Loucy (cell line): ENCODE measurements around the gene WDR37.

Source experiments
- H2AFZ ChIP-seq: fragments of 200-600 bp; sonication (generic); 2 replicates; pipeline ENCODE4 v1.6.0; 2016; ENCODE audit warnings: antibody characterized with exemption, mild to moderate bottlenecking, low read length, moderate library complexity
- H3F3A ChIP-seq: fragments of 200-600 bp; 2 replicates; pipeline ENCODE4 v1.6.0; 2016; ENCODE audit warnings: antibody characterized with exemption, low read depth, mild to moderate bottlenecking
- H3K27me3 ChIP-seq: fragments of 200-600 bp; sonication (generic); 2 replicates; pipeline ENCODE4 v1.6.1; 2014; ENCODE audit warnings: low read length, mild to moderate bottlenecking; ENCODE audit not compliant: insufficient read depth, poor library complexity, severe bottlenecking
- H3K36me3 ChIP-seq: fragments of 200-600 bp; sonication (generic); 2 replicates; pipeline ENCODE4 v1.6.1; 2016; ENCODE audit warnings: low read length; ENCODE audit not compliant: insufficient read depth
- H3K4me1 ChIP-seq: fragments of 200-600 bp; sonication (generic); 2 replicates; pipeline ENCODE4 v1.5.1; 2014; ENCODE audit warnings: low read length, mild to moderate bottlenecking; ENCODE audit not compliant: insufficient read depth, poor library complexity, severe bottlenecking
- H3K4me2 ChIP-seq: fragments of 200-600 bp; sonication (generic); 2 replicates; pipeline ENCODE4 v1.6.0; 2014; ENCODE audit warnings: antibody characterized with exemption, low read length, low read depth, mild to moderate bottlenecking; ENCODE audit not compliant: poor library complexity, severe bottlenecking
- H3K4me3 ChIP-seq: fragments of 200-600 bp; sonication (generic); 2 replicates; pipeline ENCODE4 v1.5.1; 2014; ENCODE audit warnings: low read length, mild to moderate bottlenecking, mixed read lengths; ENCODE audit not compliant: poor library complexity, severe bottlenecking
- H3K79me2 ChIP-seq: fragments of 200-600 bp; sonication (generic); 2 replicates; pipeline ENCODE4 v1.6.1; 2014; ENCODE audit warnings: low read length; ENCODE audit not compliant: insufficient read depth
- H3K9ac ChIP-seq: fragments of 200-600 bp; sonication (generic); 2 replicates; pipeline ENCODE4 v1.6.0; 2014; ENCODE audit warnings: mild to moderate bottlenecking, low read depth, low read length, moderate library complexity; ENCODE audit not compliant: poor library complexity, severe bottlenecking
- H3K9me2 ChIP-seq: fragments of 200-600 bp; sonication (generic); replicated peaks from 2 replicates; pipeline ENCODE4 v1.6.1; 2016; ENCODE audit warnings: low read depth, low read length, mixed read lengths
- H3K9me3 ChIP-seq: fragments of 200-600 bp; sonication (generic); 2 replicates; pipeline ENCODE4 v1.6.1; 2014; ENCODE audit warnings: mild to moderate bottlenecking, antibody characterized with exemption, low read length, low read depth; ENCODE audit not compliant: insufficient read depth
- H4K20me1 ChIP-seq: fragments of 200-600 bp; sonication (generic); 2 replicates; pipeline ENCODE4 v1.6.0; 2014; ENCODE audit warnings: antibody characterized with exemption, low read length, mild to moderate bottlenecking; ENCODE audit not compliant: insufficient read depth, poor library complexity, severe bottlenecking
- EZH2phosphoT487 ChIP-seq: fragments of 200-600 bp; IDR thresholded peaks from 2 replicates; pipeline ENCODE4 v1.6.1; 2018; ENCODE audit warnings: antibody characterized with exemption, mild to moderate bottlenecking, moderate library complexity, borderline replicate concordance
- TF ChIP-seq, protein P1 (sequence below): fragments of 200-600 bp; sonication (generic); conservative IDR thresholded peaks from 2 replicates; pipeline ENCODE4 v1.5.1; 2014; ENCODE audit warnings: mild to moderate bottlenecking, antibody characterized with exemption, low read length

WDR37 gene

GRCh38 chr10:1169981-1170866 lies 114.0 kb downstream of the WDR37 start:
- Histone ChIP-seq H3K4me3 (no peak overlapping the region), H3K9me2 (no peaks in the 10 kb centered on the region), H3K9me3 (no peaks in the 10 kb centered on the region), H3K79me2 (no peaks in the 10 kb centered on the region), H2AFZ (no peak overlapping the region), H3F3A (no peaks in the 10 kb centered on the region), H3K27me3 (no peaks in the 10 kb centered on the region), H4K20me1 (no peaks in the 10 kb centered on the region), H3K4me1 (no peaks in the 10 kb centered on the region), H3K4me2 (no peak overlapping the region), H3K36me3 (no peaks in the 10 kb centered on the region), H3K9ac (no peak overlapping the region)
- no peak for TF ChIP-seq EZH2phosphoT487
- TF ChIP-seq, protein P1, sequence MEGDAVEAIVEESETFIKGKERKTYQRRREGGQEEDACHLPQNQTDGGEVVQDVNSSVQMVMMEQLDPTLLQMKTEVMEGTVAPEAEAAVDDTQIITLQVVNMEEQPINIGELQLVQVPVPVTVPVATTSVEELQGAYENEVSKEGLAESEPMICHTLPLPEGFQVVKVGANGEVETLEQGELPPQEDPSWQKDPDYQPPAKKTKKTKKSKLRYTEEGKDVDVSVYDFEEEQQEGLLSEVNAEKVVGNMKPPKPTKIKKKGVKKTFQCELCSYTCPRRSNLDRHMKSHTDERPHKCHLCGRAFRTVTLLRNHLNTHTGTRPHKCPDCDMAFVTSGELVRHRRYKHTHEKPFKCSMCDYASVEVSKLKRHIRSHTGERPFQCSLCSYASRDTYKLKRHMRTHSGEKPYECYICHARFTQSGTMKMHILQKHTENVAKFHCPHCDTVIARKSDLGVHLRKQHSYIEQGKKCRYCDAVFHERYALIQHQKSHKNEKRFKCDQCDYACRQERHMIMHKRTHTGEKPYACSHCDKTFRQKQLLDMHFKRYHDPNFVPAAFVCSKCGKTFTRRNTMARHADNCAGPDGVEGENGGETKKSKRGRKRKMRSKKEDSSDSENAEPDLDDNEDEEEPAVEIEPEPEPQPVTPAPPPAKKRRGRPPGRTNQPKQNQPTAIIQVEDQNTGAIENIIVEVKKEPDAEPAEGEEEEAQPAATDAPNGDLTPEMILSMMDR: no peak

- H3K9ac ChIP-seq: no peak overlapping the region
- H3K36me3 ChIP-seq: no peaks in the 10 kb centered on the region
- H3F3A ChIP-seq: no peaks in the 10 kb centered on the region
- no peak for TF ChIP-seq EZH2phosphoT487
- TF ChIP-seq, protein P1: no peak
- no peak overlapping the region for H3K4me2 ChIP-seq
- H3K79me2 ChIP-seq: no peaks in the 10 kb centered on the region
- no peaks in the 10 kb centered on the region for H3K27me3 ChIP-seq
- no peaks in the 10 kb centered on the region for H3K4me1 ChIP-seq
- H3K9me2 ChIP-seq: no peaks in the 10 kb centered on the region
- H4K20me1 ChIP-seq: no peaks in the 10 kb centered on the region
- H2AFZ ChIP-seq: no peak overlapping the region
- no peaks in the 10 kb centered on the region for H3K9me3 ChIP-seq
- H3K4me3 ChIP-seq: no peak overlapping the region
These were observed 114.6 kb downstream of the WDR37 start for GRCh38 chr10:1170867-1171180.

DNA sequence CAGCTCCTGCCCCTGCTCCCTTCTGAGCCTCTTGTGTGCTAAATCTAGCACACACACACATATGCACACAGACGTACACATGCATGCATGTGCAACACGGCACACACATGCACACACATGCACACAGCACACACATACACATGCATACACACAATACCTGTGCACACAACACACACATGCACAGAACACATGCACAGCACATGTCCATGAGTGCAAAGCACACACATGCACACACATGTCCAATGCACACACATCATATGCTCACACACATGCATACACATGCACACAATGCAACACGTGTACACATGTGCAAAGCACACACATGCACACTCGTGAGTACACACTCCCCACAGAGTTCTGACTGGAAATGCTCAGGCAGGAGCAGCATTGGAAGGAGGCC lies 115.0 kb downstream of the WDR37 start:
- Histone ChIP-seq H3K9ac (no peak overlapping the region), H3K4me2 (no peak overlapping the region), H3K36me3 (no peaks in the 10 kb centered on the region), H3K9me2 (no peaks in the 10 kb centered on the region), H3K4me3 (no peak overlapping the region), H4K20me1 (no peaks in the 10 kb centered on the region), H3K79me2 (no peaks in the 10 kb centered on the region), H3K9me3 (no peaks in the 10 kb centered on the region), H3F3A (no peaks in the 10 kb centered on the region), H3K4me1 (no peaks in the 10 kb centered on the region), H2AFZ (no peak overlapping the region), H3K27me3 (no peaks in the 10 kb centered on the region)
- no peak for TF ChIP-seq EZH2phosphoT487
- TF ChIP-seq, protein P1: no peak
